Mucosa of descending colon (tissue), 3 donors: Measurements from ENCODE around the gene JMJD1C. TPM values are rescaled to one million over a fixed set of nuclear protein-coding genes. Genes with fewer than 3 reads are reported as not detected.
A peak's percentile ranks its signal among the peaks of the same experiment; 100 is the strongest.
"Not testable (repeated sequence)": the region's sequence is repeated elsewhere in the genome, so short reads cannot be mapped to it uniquely, and the experiment has no call there.

Experiments
- ATAC-seq: fragments of 200-7000 bp; cut with Tn5 transposase; one replicate; pipeline ENCODE4 v1.9.1; 2020; ENCODE audit warnings: mild to moderate bottlenecking, moderate library complexity
- DNase-seq, 3 donors: peaks; one replicate each; pipeline ENCODE4 v3.0.0-alpha.2; 2020
- H3K36me3 ChIP-seq: fragments of 200-600 bp; one replicate; pipeline ENCODE4 v1.8.0; 2021; ENCODE audit warnings: low read depth, mild to moderate bottlenecking
- H3K4me1 ChIP-seq: fragments of 200-600 bp; one replicate; pipeline ENCODE4 v1.8.0; 2021; ENCODE audit warnings: low read depth, mild to moderate bottlenecking
- H3K4me3 ChIP-seq: fragments of 200-600 bp; one replicate; pipeline ENCODE4 v1.8.0; 2021; ENCODE audit warnings: mild to moderate bottlenecking
- H3K9me3 ChIP-seq: fragments of 200-600 bp; one replicate; pipeline ENCODE4 v1.8.0; 2021; ENCODE audit warnings: mild to moderate bottlenecking
- CTCF ChIP-seq: fragments of 200-600 bp; IDR thresholded peaks from one replicate; pipeline ENCODE4 v1.8.0; 2022; ENCODE audit warnings: antibody characterized with exemption, mild to moderate bottlenecking
- intact Hi-C, 2 donors: fragments of 100-400 bp; cut with DNase I in 1 of 2; cut with micrococcal nuclease in 1 of 2; formaldehyde crosslinking; loops; one replicate each; pipeline versions ENCODE4 v1.11.0 to v1.11.1; 2022; cut with DNase I, micrococcal nuclease
- total RNA-seq, 3 donors: library from RNA; stranded (reverse); fragmentation: NEBNext Ultra II Directional in 2 of 3; extraction: Animal tissue kit (Norgen Biotek cat#: 25700) in 2 of 3; gene quantifications; one replicate each; pipeline versions ENCODE4 v1.2.1 to v1.2.4, GENCODE V29; 2021 to 2023
- donor health status: DM: no; HTN: no; CAD: no; lungs with moderate emphysema.
- donor health status: DM: no; HTN: no; CAD: no.
- donor health status: DM: no; HTN: yes; CAD: no.

Gene JMJD1C
- total RNA-seq, 3 donors from 2014 or later, result 54.1 to 83.8 (median 82.1) TPM

GRCh38 chr10:63504145-63504881 lies 38.5 kb upstream of the JMJD1C start:
- ATAC-seq (peak; percentile 36), DNase-seq (no peak)
- no peak overlapping the region for H3K4me3 ChIP-seq
- H3K4me1 ChIP-seq, result peaks cover 7% of the 10 kb centered on the region
- H3K36me3 ChIP-seq, result no peaks in the 10 kb centered on the region
- peaks cover 2% of the 10 kb centered on the region for H3K9me3 ChIP-seq
- no peak for TF ChIP-seq CTCF
- intact Hi-C loops, result no loop called here

GRCh38 chr10:63503395-63503794 lies 37.6 kb upstream of the JMJD1C start:
- DNase-seq, result no peak

GRCh38 chr10:63502832-63503231 lies 37.1 kb upstream of the JMJD1C start:
- TF ChIP-seq CTCF, result no peak
- intact Hi-C loops, result no loop called here
- ATAC-seq, result no peak

More at GRCh38 chr10:63503395-63503794, 37.6 kb upstream of the JMJD1C start:
- intact Hi-C loops, result no loop called here
- TF ChIP-seq CTCF, result no peak
- Histone ChIP-seq H3K36me3 (no peaks in the 10 kb centered on the region), H3K4me3 (no peak overlapping the region), H3K4me1 (peaks cover 7% of the 10 kb centered on the region), H3K9me3 (no peaks in the 10 kb centered on the region)
- ATAC-seq, result peak; percentile 47

GRCh38 chr10:63501954-63502353 lies 36.2 kb upstream of the JMJD1C start:
- TF ChIP-seq CTCF, result no peak
- DNase-seq (no peak), ATAC-seq (no peak)
- intact Hi-C loops, result no loop called here
- Histone ChIP-seq H3K4me1 (peaks cover 7% of the 10 kb centered on the region), H3K36me3 (no peaks in the 10 kb centered on the region), H3K9me3 (no peaks in the 10 kb centered on the region), H3K4me3 (no peak overlapping the region)

More at GRCh38 chr10:63502832-63503231, 37.1 kb upstream of the JMJD1C start:
- peaks cover 7% of the 10 kb centered on the region for H3K4me1 ChIP-seq
- H3K36me3 ChIP-seq, result no peaks in the 10 kb centered on the region
- H3K9me3 ChIP-seq, result no peaks in the 10 kb centered on the region
- DNase-seq, result no peak
- no peak overlapping the region for H3K4me3 ChIP-seq

- H3K9me3 ChIP-seq, H3K4me1 ChIP-seq, ATAC-seq, intact Hi-C loops, H3K4me3 ChIP-seq, H3K36me3 ChIP-seq, DNase-seq: not testable (repeated sequence)
These were observed 34.8 kb upstream of the JMJD1C start for GRCh38 chr10:63500551-63500950.

GRCh38 chr10:63498665-63499064 lies 32.9 kb upstream of the JMJD1C start:
- ATAC-seq (no peak), DNase-seq (no peak)
- H3K9me3 ChIP-seq, result no peaks in the 10 kb centered on the region
- H3K4me1 ChIP-seq, result no peaks in the 10 kb centered on the region
- no peaks in the 10 kb centered on the region for H3K36me3 ChIP-seq
- no peak overlapping the region for H3K4me3 ChIP-seq
- intact Hi-C loops, result no loop called here
- TF ChIP-seq CTCF, result no peak
